Measurements from ENCODE around the gene SLC16A5. TPM values are rescaled to one million over a fixed set of nuclear protein-coding genes. Genes with fewer than 3 reads are reported as not detected.
A peak's percentile ranks its signal among the peaks of the same experiment; 100 is the strongest.
"Not testable (repeated sequence)": the region's sequence is repeated elsewhere in the genome, so short reads cannot be mapped to it uniquely, and the experiment has no call there.

The SLC16A5 gene
- 2.8 and 4.4 TPM in 2 replicates for total RNA-seq (ENCODE audit: low replicate concordance)

- DNase-seq (ENCODE audit: low read depth): peak; percentile 41
- TF ChIP-seq CTCF (IDR thresholded peaks at IDR 0.05; ENCODE audit: insufficient read depth, low read length): no peak
- peak within 1 kb of the TSS; percentile 47 for H3K4me3 ChIP-seq (ENCODE audit: low read depth, low read length)
These were observed at the start of gene SLC16A5 for GRCh38 chr17:75087558-75088453. TSS of gene SLC16A5 (plus strand) at chr17:75087954. CDS start at chr17:75093637, 5,683 bp downstream.

- TF ChIP-seq CTCF (IDR thresholded peaks at IDR 0.05; ENCODE audit: insufficient read depth, low read length): no peak
- DNase-seq (ENCODE audit: low read depth): no peak
- no peak overlapping the region for H3K4me3 ChIP-seq (ENCODE audit: low read depth, low read length)
These were observed 48.5 kb upstream of the SLC16A5 start for GRCh38 chr17:75039238-75039637.

GRCh38 chr17:75041656-75042280, 46.0 kb upstream of the SLC16A5 start:
- no peak overlapping the region for H3K4me3 ChIP-seq (ENCODE audit: low read depth, low read length)
- no peak for TF ChIP-seq CTCF (IDR thresholded peaks at IDR 0.05; ENCODE audit: insufficient read depth, low read length)
- DNase-seq (ENCODE audit: low read depth): no peak

- H3K4me3 ChIP-seq (ENCODE audit: low read depth, low read length); DNase-seq (ENCODE audit: low read depth): not testable (repeated sequence)
These were observed 44.0 kb upstream of the SLC16A5 start for GRCh38 chr17:75043789-75044188.

- no peak overlapping the region for H3K4me3 ChIP-seq (ENCODE audit: low read depth, low read length)
- DNase-seq (ENCODE audit: low read depth): no peak
- TF ChIP-seq CTCF (IDR thresholded peaks at IDR 0.05; ENCODE audit: insufficient read depth, low read length): no peak
These were observed 43.0 kb upstream of the SLC16A5 start for GRCh38 chr17:75044716-75045115.

- H3K4me3 ChIP-seq (ENCODE audit: low read depth, low read length): peak overlapping the region; percentile 98
- peak; percentile 4 for DNase-seq (ENCODE audit: low read depth)
These were observed 41.8 kb upstream of the SLC16A5 start for GRCh38 chr17:75045946-75046406.

GRCh38 chr17:75046407-75047289, 41.1 kb upstream of the SLC16A5 start, which contains the start of the genes ATP5PD and KCTD2:
TSS of gene ATP5PD (minus strand) at chr17:75046969. CDS start at chr17:75042650, 4,319 bp downstream.
TSS of gene KCTD2 (plus strand) at chr17:75047225. CDS start at chr17:75047251, 26 bp downstream.
- H3K4me3 ChIP-seq (ENCODE audit: low read depth, low read length): peak within 1 kb of the TSS; percentile 98
- peak; percentile 97 for DNase-seq (ENCODE audit: low read depth)
- TF ChIP-seq CTCF (IDR thresholded peaks at IDR 0.05; ENCODE audit: insufficient read depth, low read length): no peak

Measured in fibroblast of the aortic adventitia (primary cell).